Activated effector memory CD4-positive, alpha-beta T cell treated with anti-CD3 and anti-CD28 coated beads, Interleukin-2, amount 50 U/mL, for 16 hours (primary cell): ENCODE data around the gene SKA3.

Experiments
- DNase-seq: peaks from one replicate; pipeline ENCODE4 v3.0.0-alpha.2; 2020

Gene SKA3

GRCh38 chr13:21111546-21111945 is 64.8 kb downstream of the SKA3 start:
- DNase-seq, result no peak

DNA sequence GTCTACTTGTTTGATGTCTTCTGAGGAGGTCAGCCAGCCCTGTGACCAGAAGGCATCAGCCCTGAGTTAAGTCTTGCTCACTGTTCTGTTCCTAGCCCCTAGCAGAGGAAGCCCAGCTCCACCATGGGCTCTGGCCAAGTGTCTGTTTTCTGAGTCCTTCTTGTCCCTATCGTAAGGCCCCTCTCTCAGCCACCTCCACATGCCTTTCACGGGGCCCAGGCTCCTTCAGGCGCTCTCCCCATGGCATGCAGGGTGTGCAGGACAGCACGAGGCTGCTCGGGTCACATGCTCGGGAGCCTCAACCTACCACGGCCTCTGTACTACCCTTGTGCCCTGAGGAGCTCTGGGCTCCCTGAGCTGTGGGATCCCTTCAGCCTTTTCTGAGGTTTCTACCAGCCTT is 67.2 kb downstream of the SKA3 start:
- no peak for DNase-seq

DNA sequence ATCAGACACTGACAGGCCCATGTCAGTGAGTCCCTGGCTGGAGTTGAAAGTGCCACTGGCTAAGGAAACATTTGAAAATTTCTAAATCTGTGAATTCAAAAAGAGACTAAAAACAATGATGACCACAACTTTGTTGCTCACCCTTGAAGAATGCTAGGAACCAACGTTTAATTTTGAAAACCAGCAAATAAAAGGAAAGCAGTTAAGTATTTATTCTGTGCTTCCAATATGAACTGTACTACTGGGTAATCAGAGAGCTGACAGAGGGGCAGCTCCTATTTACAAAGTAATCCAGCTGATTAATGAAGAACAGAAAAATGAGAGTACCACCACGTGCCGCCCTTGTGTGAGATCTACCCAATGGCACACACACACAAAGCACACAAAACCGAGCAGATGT is 70.3 kb downstream of the SKA3 start:
- no peak for DNase-seq

DNA sequence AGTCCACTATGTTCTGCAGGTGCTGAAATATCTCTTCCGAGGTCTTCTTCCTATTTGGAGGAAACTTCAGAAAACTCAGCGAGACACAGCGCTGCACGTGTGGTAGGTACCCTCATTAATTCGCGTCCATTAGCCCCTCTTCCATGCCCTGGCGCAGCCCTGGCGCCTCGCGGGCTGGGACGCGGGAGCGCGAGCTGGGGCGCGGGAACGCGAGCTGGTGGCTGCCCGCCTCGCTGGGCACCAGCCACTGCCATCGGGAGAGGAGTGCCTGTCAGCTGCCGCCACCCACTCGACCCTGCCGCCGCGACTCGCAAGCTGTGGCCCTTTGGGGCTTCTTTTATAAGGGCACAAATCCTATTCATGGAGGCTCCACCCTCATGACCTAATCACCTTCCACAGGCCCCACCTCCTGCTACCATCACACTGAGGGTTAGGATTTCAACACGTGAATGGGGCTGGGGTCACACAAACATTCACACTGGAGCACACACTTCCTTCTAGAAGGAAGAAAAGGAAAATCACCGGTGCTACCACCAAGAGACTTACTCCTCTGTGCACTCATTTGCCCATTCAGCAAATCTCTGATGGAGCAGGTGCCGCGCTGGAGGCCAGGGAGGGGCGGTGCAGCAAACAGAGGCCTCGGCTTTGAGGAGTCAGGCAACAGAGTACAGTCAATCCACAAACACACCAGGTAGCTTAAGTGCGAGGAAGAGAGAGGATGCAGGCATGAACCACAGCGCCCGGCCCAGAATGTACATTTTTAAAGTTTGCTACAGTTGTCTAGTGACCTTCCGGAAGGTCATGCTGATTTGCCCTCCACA is 71.9 kb downstream of the SKA3 start:
- no peak for DNase-seq
